GM23338 (cell line): ENCODE data around the gene PPP1R2B. TPM values are rescaled to one million over a fixed set of nuclear protein-coding genes. Genes with fewer than 3 reads are reported as not detected.

Experiments used
- ATAC-seq: fragments of 200-7000 bp; cut with Tn5 transposase; 3 replicates; pipeline ENCODE4 v1.9.1; 2020
- DNase-seq: peaks from one replicate; pipeline ENCODE4 v3.0.0-alpha.2; 2015; ENCODE audit warnings: low spot score
- H2AFZ ChIP-seq: fragments of 200-600 bp; sonication (generic); 2 replicates; pipeline ENCODE4 v1.8.0; 2016; ENCODE audit warnings: antibody characterized with exemption, mild to moderate bottlenecking, moderate library complexity
- H3F3A ChIP-seq: fragments of 200-600 bp; sonication (generic); replicated peaks from 2 replicates; pipeline ENCODE4 v1.8.0; 2017; ENCODE audit warnings: antibody characterized with exemption, mixed run types, low read depth
- H3K27ac ChIP-seq: fragments of 200-600 bp; sonication (generic); 2 replicates; pipeline ENCODE4 v1.6.1; 2016; ENCODE audit warnings: low read depth
- H3K27me3 ChIP-seq: fragments of 200-600 bp; sonication (generic); 2 replicates; pipeline ENCODE4 v1.8.0; 2016; ENCODE audit warnings: mild to moderate bottlenecking, mixed run types, moderate library complexity; ENCODE audit not compliant: insufficient read depth
- H3K36me3 ChIP-seq: fragments of 200-600 bp; sonication (generic); 2 replicates; pipeline ENCODE4 v1.8.0; 2016; ENCODE audit warnings: mild to moderate bottlenecking; ENCODE audit not compliant: insufficient read depth
- H3K4me1 ChIP-seq: fragments of 200-600 bp; sonication (generic); 2 replicates; pipeline ENCODE4 v1.8.0; 2016; ENCODE audit warnings: mild to moderate bottlenecking, moderate library complexity; ENCODE audit not compliant: insufficient read depth
- H3K4me2 ChIP-seq: fragments of 200-600 bp; sonication (generic); 2 replicates; pipeline ENCODE4 v1.7.1; 2017; ENCODE audit warnings: mixed run types
- H3K4me3 ChIP-seq: fragments of 200-600 bp; sonication (generic); 2 replicates; pipeline ENCODE4 v1.6.1; 2016; ENCODE audit warnings: mixed run types
- H3K79me2 ChIP-seq: fragments of 200-600 bp; sonication (generic); replicated peaks from 2 replicates; pipeline ENCODE4 v1.8.0; 2017; ENCODE audit warnings: mild to moderate bottlenecking; ENCODE audit not compliant: insufficient read depth
- H3K9me2 ChIP-seq: fragments of 200-600 bp; sonication (generic); 2 replicates; pipeline ENCODE4 v1.8.0; 2017; ENCODE audit not compliant: insufficient read depth
- H4K20me1 ChIP-seq: fragments of 200-600 bp; sonication (generic); replicated peaks from 2 replicates; pipeline ENCODE4 v1.8.0; 2017; ENCODE audit warnings: mild to moderate bottlenecking; ENCODE audit not compliant: insufficient read depth
- H3K27ac Mint-ChIP-seq: 2 replicates; pipeline ENCODE4 v1.8.0; 2020; ENCODE audit warnings: inconsistent platforms, mild to moderate bottlenecking, moderate library complexity, mixed read lengths
- H3K27me3 Mint-ChIP-seq: 3 replicates; pipeline ENCODE4 v1.8.0; 2022; ENCODE audit warnings: low read depth, mild to moderate bottlenecking, moderate library complexity, mixed read lengths, inconsistent platforms; ENCODE audit not compliant: insufficient read depth, poor library complexity
- H3K36me3 Mint-ChIP-seq: 3 replicates; pipeline ENCODE4 v1.8.0; 2021; ENCODE audit warnings: low read depth, mild to moderate bottlenecking, inconsistent platforms, moderate library complexity, mixed read lengths
- H3K4me1 Mint-ChIP-seq: 3 replicates; pipeline ENCODE4 v1.8.0; 2020; ENCODE audit warnings: mild to moderate bottlenecking, inconsistent platforms, mixed read lengths
- H3K4me3 Mint-ChIP-seq: 3 replicates; pipeline ENCODE4 v1.8.0; 2021; ENCODE audit warnings: moderate library complexity, mild to moderate bottlenecking, inconsistent platforms, mixed read lengths
- H3K9me3 Mint-ChIP-seq: 3 replicates; pipeline ENCODE4 v1.8.0; 2020; ENCODE audit warnings: moderate library complexity, mild to moderate bottlenecking, inconsistent platforms, mixed read lengths
- CREB1 ChIP-seq: fragments of 250-450 bp; sonication (Bioruptor Pico); IDR thresholded peaks from 2 replicates; pipeline ENCODE4 v1.5.0; 2020; ENCODE audit warnings: low read depth, mild to moderate bottlenecking, moderate library complexity
- CTCF ChIP-seq, 2 experiments: fragments of 200-600 bp in 1 of 2; sonication (generic) in 1 of 2; conservative IDR thresholded peaks; 2 replicates each; pipeline versions ENCODE4 v1.5.1 to v1.6.1; 2016 to 2017; ENCODE audit warnings: antibody characterized with exemption in 2 of 2, low read depth in 2 of 2, mild to moderate bottlenecking in 2 of 2, moderate library complexity in 1 of 2
- ETS1 ChIP-seq: IDR thresholded peaks from 2 replicates; pipeline ENCODE4 v1.6.1; 2016; ENCODE audit warnings: antibody characterized with exemption
- EZH2 ChIP-seq: fragments of 200-600 bp; sonication (generic); IDR thresholded peaks from one replicate; pipeline ENCODE4 v1.8.0; 2017; ENCODE audit warnings: antibody characterized with exemption, mild to moderate bottlenecking, low read depth; ENCODE audit not compliant: unreplicated experiment
- NANOG ChIP-seq: IDR thresholded peaks from 2 replicates; pipeline ENCODE4 v1.6.1; 2016; ENCODE audit warnings: antibody characterized with exemption, borderline replicate concordance
- POLR2AphosphoS5 ChIP-seq: IDR thresholded peaks from 2 replicates; pipeline ENCODE4 v1.6.1; 2016; ENCODE audit warnings: antibody characterized with exemption, low read depth
- STAT1 ChIP-seq: IDR thresholded peaks from one replicate; pipeline ENCODE4 v1.6.1; 2016; ENCODE audit warnings: antibody characterized with exemption; ENCODE audit not compliant: unreplicated experiment
- ZNF114 ChIP-seq: fragments of 250-450 bp; sonication (Bioruptor Pico); IDR thresholded peaks from 2 replicates; pipeline ENCODE4 v1.5.0; 2020; ENCODE audit warnings: mild to moderate bottlenecking, moderate library complexity
- ZNF331 ChIP-seq: fragments of 250-450 bp; sonication (Bioruptor Pico); IDR thresholded peaks from 2 replicates; pipeline ENCODE4 v1.5.0; 2020; ENCODE audit warnings: low read depth, mild to moderate bottlenecking, moderate library complexity
- polyA plus RNA-seq: library from polyadenylated mRNA; unstranded; fragments of >200 nt; fragmentation: Nextera tagmentation; extraction: Ambion mirVana; gene quantifications from 2 replicates; pipeline ENCODE4 v1.2.1, GENCODE V29; 2016
- total RNA-seq: library from RNA; depleted of rRNA; stranded (reverse); fragments of >200 nt; shearing (Covaris generic); gene quantifications from 2 replicates; pipeline ENCODE4 v1.2.3, GENCODE V29; 2014

Gene PPP1R2B
- total and polyA plus RNA-seq, 2 experiments from 2014 or later = 0.11 to 0.21 TPM

GRCh38 chr5:156865427-156865826 is 15.3 kb downstream of the PPP1R2B start (continued):
- TF ChIP-seq NANOG (no peak), ZNF114 (CRISPR knock-in tag) (no peak), ZNF331 (CRISPR knock-in tag) (no peak)

DNA sequence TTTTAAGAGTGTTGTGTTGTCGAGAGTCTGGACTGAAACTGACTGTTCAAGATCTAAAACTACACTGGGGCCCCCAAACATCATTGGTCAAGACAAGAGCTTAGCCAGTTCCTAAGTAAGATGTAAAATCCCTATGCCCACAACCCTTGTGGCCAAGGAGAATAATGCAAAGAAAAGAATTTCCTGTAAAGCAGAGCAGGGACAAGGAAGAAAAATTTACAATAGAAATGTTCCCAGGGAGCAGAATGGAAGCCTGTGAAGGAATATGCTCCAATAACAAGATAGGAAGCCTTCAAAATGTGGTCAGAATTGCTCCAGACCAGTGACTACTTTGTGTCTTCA is 20.4 kb downstream of the PPP1R2B start:
- H3K27me3 Mint-ChIP-seq = no peaks in the 10 kb centered on the region
- ATAC-seq = no peak
- H3K9me3 Mint-ChIP-seq = peaks cover 3% of the 10 kb centered on the region; the same call in 2 of the 3 replicates
- Histone ChIP-seq H4K20me1 (no peaks in the 10 kb centered on the region), H3F3A (no peaks in the 10 kb centered on the region), H3K9me2 (no peaks in the 10 kb centered on the region), H3K27me3 (no peaks in the 10 kb centered on the region), H3K36me3 (peaks cover 5% of the 10 kb centered on the region; the same call in 1 of the 2 replicates), H3K4me3 (no peak overlapping the region), H2AFZ (peak overlapping the region; percentile 34), H3K27ac (no peak overlapping the region), H3K79me2 (no peaks in the 10 kb centered on the region), H3K4me2 (no peak overlapping the region), H3K4me1 (no peaks in the 10 kb centered on the region)
- no peak overlapping the region for H3K27ac Mint-ChIP-seq
- H3K36me3 Mint-ChIP-seq = no peaks in the 10 kb centered on the region
- H3K4me1 Mint-ChIP-seq = no peaks in the 10 kb centered on the region
- peak; percentile 28 for DNase-seq
- TF ChIP-seq ZNF114 (CRISPR knock-in tag) = no peak
- peak in 1 of 2 experiments; percentile 36; a peak in 2 of 4 replicates for TF ChIP-seq CTCF (conservative IDR thresholded peaks at IDR 0.05; ENCODE audit: low read depth in 2 of 2)
- no peak overlapping the region for H3K4me3 Mint-ChIP-seq

DNA sequence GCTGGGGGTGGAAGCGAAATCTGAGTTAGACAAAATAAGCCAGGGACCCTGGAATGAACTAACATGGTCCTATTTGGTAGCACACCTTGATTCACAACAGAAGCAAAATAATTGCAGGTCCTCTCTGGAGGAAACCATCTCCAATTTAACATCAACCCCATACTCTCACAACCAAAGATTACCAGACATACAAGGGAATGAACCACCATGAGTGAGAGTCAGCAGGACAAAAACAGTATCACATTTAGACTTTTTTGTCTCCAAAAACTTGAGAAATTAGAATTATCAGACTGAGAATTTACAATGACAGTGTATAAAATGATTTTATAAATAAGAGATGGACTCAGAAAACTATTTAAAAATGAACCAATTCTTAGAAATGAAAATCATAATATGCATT is 21.1 kb downstream of the PPP1R2B start:
- TF ChIP-seq EZH2 (no peak), POLR2AphosphoS5 (no peak), NANOG (no peak), STAT1 (no peak), ZNF331 (CRISPR knock-in tag) (no peak)
- Histone ChIP-seq H2AFZ (no peak overlapping the region; the same call in 1 of the 2 replicates), H3K4me3 (no peak overlapping the region), H3K27ac (no peak overlapping the region), H3K27me3 (no peaks in the 10 kb centered on the region), H3K79me2 (no peaks in the 10 kb centered on the region), H3F3A (no peaks in the 10 kb centered on the region), H3K4me2 (no peak overlapping the region), H3K36me3 (peaks cover 5% of the 10 kb centered on the region; the same call in 1 of the 2 replicates), H4K20me1 (no peaks in the 10 kb centered on the region), H3K4me1 (no peaks in the 10 kb centered on the region), H3K9me2 (no peaks in the 10 kb centered on the region)
- ATAC-seq (no peak), DNase-seq (no peak)
- Mint-ChIP-seq H3K4me1 (no peaks in the 10 kb centered on the region), H3K4me3 (no peak overlapping the region), H3K27me3 (no peaks in the 10 kb centered on the region), H3K9me3 (peaks cover 3% of the 10 kb centered on the region; the same call in 2 of the 3 replicates), H3K36me3 (no peaks in the 10 kb centered on the region), H3K27ac (no peak overlapping the region)

GRCh38 chr5:156879665-156880285 is 29.7 kb downstream of the PPP1R2B start:
- Mint-ChIP-seq H3K36me3 (no peaks in the 10 kb centered on the region), H3K4me3 (no peak overlapping the region), H3K4me1 (no peaks in the 10 kb centered on the region), H3K27me3 (no peaks in the 10 kb centered on the region), H3K27ac (no peak overlapping the region), H3K9me3 (no peaks in the 10 kb centered on the region)
- H3K79me2 ChIP-seq = no peaks in the 10 kb centered on the region
- peaks cover 11% of the 10 kb centered on the region for H3K9me2 ChIP-seq
- no peaks in the 10 kb centered on the region for H3K4me1 ChIP-seq
- no peak overlapping the region for H3K27ac ChIP-seq
- H3K4me3 ChIP-seq = no peak overlapping the region
- no peak overlapping the region for H3K4me2 ChIP-seq
- no peak for ATAC-seq
- no peaks in the 10 kb centered on the region for H3K36me3 ChIP-seq
- no peaks in the 10 kb centered on the region for H4K20me1 ChIP-seq
- H2AFZ ChIP-seq = no peak overlapping the region
- no peaks in the 10 kb centered on the region for H3K27me3 ChIP-seq
- H3F3A ChIP-seq = no peaks in the 10 kb centered on the region
- DNase-seq = no peak
- no peak for TF ChIP-seq ZNF114 (CRISPR knock-in tag)
- TF ChIP-seq CREB1 = no peak
- no peak for TF ChIP-seq ETS1
- no peak for TF ChIP-seq EZH2
- TF ChIP-seq CTCF (conservative IDR thresholded peaks at IDR 0.05; ENCODE audit: low read depth in 2 of 2) = no peak
